Measurements from ENCODE around the gene AXIN1. TPM values are rescaled to one million over a fixed set of nuclear protein-coding genes. Genes with fewer than 3 reads are reported as not detected.

The AXIN1 gene
- total and polyA plus RNA-seq, 2 donors (not counting 1 experiment from before 2014, with no cell fraction given): 5.1 to 18.7 TPM

DNA sequence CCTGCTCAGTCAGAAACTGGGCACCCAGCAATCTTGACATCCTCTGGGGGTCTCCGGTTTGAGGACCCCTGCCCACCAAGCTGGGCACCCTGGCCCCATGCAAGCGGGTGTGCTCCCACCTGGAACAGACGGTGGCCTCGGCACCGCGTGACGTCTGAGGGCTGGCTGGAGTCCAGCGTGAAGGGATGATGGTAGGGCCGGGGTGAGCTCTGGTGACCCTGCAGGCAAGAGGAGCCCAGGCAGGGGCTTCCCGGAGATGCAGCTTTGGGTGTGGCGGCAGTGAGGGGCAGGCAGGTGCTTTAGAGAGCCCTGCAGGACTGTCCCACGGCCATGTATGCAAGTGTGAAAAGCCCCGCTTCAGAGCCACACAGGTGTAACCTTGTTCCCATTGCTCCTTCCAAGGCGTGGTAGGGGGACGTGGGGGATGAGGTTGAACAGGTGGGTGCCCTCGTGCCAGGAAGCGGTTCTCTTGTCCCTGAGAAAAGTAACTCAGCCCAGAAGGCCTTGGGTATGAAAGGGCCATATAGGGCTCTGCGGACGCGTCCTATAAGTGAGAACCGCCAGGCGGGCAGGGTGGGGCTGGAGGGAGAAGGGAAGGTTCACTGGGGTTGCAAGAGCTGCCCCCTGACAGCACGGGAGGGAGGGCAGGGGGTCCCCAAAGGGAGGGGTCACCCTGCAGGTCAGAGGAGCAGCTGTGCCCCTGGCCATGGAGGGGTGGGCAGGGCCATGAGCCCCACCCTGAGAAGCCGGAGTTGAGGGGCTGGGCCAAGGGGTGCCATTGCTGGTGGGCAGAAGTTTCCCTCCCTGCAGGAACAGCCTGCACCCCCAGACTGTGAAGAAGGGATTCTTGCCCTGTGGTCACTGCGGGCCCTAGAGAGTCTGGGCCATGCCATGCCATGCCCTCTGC lies 86.0 kb downstream of the AXIN1 start:
- DNase-seq (ENCODE audit: low read depth in 2 of 2): no peak
- H3K9me3 ChIP-seq (ENCODE audit: control insufficient read depth, insufficient read depth, low read depth, low read length): no peaks in the 10 kb centered on the region
- H3K36me3 ChIP-seq (ENCODE audit: control insufficient read depth, insufficient read depth, low read length): peaks cover 2% of the 10 kb centered on the region
- H3K79me2 ChIP-seq (ENCODE audit: control insufficient read depth, insufficient read depth, low read length): no peaks in the 10 kb centered on the region
- no peak overlapping the region for H3K4me3 ChIP-seq (replicated peaks in 1 of 4; ENCODE audit: control extremely low read depth in 1 of 4, insufficient read depth in 1 of 4, low read depth in 3 of 4, low read length in 4 of 4)
- no peaks in the 10 kb centered on the region for H3K4me1 ChIP-seq (ENCODE audit: control insufficient read depth, extremely low read depth, insufficient read depth, low read length)
- H3K4me2 ChIP-seq (ENCODE audit: extremely low read depth, insufficient read depth, low read length): no peak overlapping the region
- TF ChIP-seq EZH2 (IDR thresholded peaks at IDR 0.05; ENCODE audit: low read length, missing control alignments) (no peak), CTCF (conservative IDR thresholded peaks at IDR 0.05 in 1 of 2, IDR thresholded peaks at IDR 0.05 in 1 of 2; ENCODE audit: low read depth in 1 of 2, low read length in 2 of 2) (no peak)
- H3K27me3 ChIP-seq (ENCODE audit: control insufficient read depth, insufficient read depth, low read length): no peaks in the 10 kb centered on the region
- H3K27ac ChIP-seq (ENCODE audit: insufficient read depth, low read length): no peak overlapping the region
- no peak overlapping the region for H2AFZ ChIP-seq (ENCODE audit: low read length)
- H4K20me1 ChIP-seq (ENCODE audit: control insufficient read depth, extremely low read depth, insufficient read depth, low read length): no peaks in the 10 kb centered on the region
- no peak overlapping the region for H3K9ac ChIP-seq (ENCODE audit: insufficient read depth, low read length)

DNA sequence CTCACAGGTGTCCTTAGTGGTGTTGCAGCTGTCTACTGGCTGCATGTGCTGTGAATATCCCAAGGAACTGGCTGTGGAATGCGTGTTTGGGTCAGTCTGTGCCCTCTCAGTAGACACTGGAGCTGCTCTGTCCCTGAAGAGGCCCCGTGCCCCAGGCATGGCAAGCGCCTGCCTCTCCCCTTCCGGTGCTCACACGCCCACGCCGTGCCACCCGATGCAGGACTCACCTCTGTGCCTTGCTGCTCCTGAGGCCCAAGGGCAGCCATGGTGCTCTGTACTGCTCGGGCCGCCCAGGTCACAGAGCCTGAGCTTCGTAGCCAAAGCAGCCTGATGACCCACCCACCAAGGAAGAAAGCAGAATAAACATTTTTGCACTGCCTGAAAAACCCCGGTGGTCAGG lies 86.8 kb downstream of the AXIN1 start:
- peaks cover 2% of the 10 kb centered on the region for H3K36me3 ChIP-seq (ENCODE audit: control insufficient read depth, insufficient read depth, low read length)

More for the DNA sequence above, 86.8 kb downstream of the AXIN1 start:
- TF ChIP-seq EZH2 (IDR thresholded peaks at IDR 0.05; ENCODE audit: low read length, missing control alignments) (no peak), CTCF (conservative IDR thresholded peaks at IDR 0.05 in 1 of 2, IDR thresholded peaks at IDR 0.05 in 1 of 2; ENCODE audit: low read depth in 1 of 2, low read length in 2 of 2) (no peak)
- no peak overlapping the region for H3K4me3 ChIP-seq (replicated peaks in 1 of 4; ENCODE audit: control extremely low read depth in 1 of 4, insufficient read depth in 1 of 4, low read depth in 3 of 4, low read length in 4 of 4)
- H3K4me2 ChIP-seq (ENCODE audit: extremely low read depth, insufficient read depth, low read length): no peak overlapping the region
- no peaks in the 10 kb centered on the region for H4K20me1 ChIP-seq (ENCODE audit: control insufficient read depth, extremely low read depth, insufficient read depth, low read length)
- no peaks in the 10 kb centered on the region for H3K79me2 ChIP-seq (ENCODE audit: control insufficient read depth, insufficient read depth, low read length)
- no peak overlapping the region for H3K27ac ChIP-seq (ENCODE audit: insufficient read depth, low read length)
- H3K9ac ChIP-seq (ENCODE audit: insufficient read depth, low read length): no peak overlapping the region
- no peaks in the 10 kb centered on the region for H3K9me3 ChIP-seq (ENCODE audit: control insufficient read depth, insufficient read depth, low read depth, low read length)
- H3K4me1 ChIP-seq (ENCODE audit: control insufficient read depth, extremely low read depth, insufficient read depth, low read length): no peaks in the 10 kb centered on the region
- no peak overlapping the region for H2AFZ ChIP-seq (ENCODE audit: low read length)
- no peaks in the 10 kb centered on the region for H3K27me3 ChIP-seq (ENCODE audit: control insufficient read depth, insufficient read depth, low read length)
- no peak for DNase-seq (ENCODE audit: low read depth in 2 of 2)
